ENCODE measurements around the gene PGBD5.

Gene PGBD5

DNA sequence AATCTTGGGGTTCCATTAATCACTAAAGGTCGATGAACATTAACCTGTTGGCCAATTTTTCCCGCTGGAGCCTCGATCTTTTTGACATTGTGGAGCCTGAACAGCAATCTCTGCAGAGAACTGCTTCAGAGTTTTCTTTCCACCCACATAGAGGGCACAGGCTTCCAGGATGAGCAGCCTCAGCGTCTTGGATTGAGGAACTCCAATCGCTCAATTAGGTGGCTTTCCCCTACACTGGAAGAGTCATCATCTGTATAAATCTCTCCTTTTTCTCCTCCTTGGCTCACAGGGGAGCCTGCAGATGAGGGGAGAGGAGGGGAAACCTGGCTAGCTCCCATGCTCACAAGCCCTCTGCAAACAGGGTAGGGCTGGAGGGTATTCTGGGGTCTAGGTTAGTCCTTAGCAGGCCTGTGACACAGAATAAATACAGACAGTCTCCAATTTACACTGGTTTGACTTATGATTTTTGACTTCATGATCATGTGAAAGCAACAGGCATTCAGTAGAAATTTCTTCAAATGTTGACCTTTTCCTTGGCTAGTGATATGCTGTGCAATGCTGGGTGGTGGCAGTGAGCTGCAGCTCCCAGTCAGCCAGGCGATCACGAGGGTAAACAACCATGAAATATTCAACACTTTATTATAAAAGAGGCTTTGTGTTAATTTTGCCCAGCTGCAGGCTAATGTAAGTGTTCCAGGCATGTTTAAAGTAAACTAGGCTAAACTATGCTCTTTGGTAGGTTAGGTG is 80.8 kb downstream of the PGBD5 start:
- no peak for DNase-seq

DNA sequence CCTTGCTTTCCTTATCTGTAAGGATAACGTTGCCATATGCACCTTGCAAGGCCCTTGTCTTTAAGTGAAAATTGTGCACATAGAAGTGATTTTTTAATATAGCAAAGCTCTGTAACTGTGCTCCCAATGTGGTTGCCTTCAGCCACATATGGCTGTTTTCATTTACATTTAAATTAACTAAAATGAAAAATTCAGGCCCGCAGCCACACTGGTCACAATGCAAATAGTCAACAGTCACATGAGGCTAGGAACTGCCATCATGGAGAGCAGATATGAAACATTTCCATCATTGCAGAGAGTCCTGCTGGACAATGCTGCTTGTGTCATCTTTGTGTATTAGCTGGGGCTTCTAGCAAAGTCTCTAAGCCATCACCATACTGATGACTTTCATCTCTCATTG is 83.4 kb downstream of the PGBD5 start:
- DNase-seq, result no peak

DNA sequence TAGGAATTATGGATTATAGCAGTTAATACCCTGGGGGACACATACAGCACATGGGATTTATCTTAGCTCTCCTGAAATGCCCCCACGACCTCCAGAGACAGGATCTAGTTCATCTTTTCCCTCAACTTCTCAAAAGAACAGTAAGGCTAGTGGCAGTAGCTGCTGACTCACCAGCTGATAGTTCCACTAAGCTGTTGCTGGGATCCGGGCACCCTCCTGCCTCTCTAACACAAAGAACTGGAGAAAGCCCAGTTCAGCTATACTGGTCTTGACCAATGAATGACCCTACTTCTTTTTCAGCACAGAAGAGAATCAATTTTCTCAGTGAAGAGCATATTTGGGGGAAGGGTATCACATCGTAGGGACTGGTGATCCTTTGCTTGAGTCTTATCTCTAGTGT is 84.1 kb downstream of the PGBD5 start:
- no peak for DNase-seq

DNA sequence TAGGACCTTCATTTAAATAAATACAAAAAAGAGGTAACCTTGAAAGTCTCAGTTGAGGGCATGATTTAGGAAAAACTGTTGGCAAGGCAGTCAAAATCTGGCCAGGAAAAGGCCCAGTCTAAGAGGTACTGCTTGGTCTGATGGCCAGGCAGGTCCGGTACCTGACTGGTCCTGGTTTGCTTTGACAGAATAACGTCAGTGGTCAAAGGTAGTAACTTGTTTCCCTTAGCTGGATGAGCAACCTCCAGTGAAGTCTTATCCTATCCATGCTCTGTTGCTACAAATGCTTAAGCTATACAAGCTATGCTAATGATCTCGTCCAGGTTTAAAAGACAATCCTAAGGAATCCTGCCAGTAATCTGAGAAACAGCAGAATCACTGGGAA is 85.0 kb downstream of the PGBD5 start:
- DNase-seq, result no peak

DNA sequence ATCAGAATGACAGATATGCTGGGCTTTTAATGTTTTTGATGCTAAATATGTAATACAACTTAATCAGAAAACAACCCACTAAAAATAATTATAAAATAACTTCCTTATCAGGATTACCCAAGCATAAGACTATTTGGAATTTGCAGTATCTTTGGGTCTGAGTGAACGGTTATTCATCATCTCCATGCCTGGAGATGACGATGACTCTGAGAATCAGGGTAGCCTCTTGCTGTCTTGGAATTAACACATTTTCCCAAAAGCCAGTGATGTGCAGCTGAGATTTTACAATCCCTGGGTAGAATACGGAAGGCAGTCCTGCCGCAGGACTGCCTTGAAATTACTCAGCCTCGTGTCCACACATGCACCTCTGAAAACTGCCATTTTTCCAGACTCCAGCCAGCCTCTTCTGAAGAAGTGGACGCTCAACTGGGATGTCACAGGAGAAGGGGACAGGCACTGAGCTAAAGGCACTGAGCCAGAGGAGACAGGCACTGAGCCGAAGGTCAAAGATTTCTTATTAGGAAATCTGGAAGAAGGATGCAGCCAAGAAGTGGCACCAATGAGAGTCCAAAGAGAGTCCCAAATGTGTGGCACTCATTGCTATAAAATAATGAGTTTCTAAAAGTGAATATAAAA is 85.5 kb downstream of the PGBD5 start:
- DNase-seq, result no peak

DNA sequence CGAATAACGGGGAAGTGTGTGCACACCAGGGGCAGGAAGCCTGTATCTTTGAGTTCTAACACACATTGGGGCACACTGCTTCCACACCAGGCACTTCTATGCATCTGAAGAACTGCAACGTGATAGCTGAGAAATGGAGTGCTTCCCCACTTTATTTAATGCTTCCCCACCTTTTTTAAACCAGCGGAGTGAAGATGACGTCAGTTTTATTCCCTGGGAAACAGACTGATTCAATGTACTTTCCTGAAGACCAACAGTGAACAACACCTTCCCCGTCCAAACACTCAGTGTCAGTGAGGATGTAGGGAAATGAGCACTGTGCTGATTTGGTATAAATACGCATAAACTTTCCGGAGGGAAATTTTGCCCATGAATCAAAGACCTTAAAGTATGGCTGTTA is 87.1 kb downstream of the PGBD5 start:
- no peak for DNase-seq

DNA sequence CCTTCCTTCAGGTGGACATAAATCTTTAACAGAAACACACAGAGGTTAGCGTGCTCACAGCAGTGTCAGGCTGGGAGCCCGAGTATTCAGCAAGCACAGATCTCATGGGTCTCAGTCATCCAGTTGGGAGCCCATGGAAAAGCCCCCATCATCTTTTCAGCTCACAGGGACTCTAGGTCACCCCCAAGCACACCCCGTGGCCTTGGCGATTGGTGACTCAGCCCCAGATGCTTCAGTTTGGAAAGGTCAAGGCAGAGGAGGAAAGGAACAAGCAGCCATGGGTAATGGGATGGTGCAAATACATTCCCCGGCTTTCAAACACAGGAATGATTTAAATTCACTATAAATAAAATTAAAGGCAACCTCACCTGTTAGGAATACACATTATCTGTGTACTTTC is 88.9 kb downstream of the PGBD5 start:
- no peak for DNase-seq

DNA sequence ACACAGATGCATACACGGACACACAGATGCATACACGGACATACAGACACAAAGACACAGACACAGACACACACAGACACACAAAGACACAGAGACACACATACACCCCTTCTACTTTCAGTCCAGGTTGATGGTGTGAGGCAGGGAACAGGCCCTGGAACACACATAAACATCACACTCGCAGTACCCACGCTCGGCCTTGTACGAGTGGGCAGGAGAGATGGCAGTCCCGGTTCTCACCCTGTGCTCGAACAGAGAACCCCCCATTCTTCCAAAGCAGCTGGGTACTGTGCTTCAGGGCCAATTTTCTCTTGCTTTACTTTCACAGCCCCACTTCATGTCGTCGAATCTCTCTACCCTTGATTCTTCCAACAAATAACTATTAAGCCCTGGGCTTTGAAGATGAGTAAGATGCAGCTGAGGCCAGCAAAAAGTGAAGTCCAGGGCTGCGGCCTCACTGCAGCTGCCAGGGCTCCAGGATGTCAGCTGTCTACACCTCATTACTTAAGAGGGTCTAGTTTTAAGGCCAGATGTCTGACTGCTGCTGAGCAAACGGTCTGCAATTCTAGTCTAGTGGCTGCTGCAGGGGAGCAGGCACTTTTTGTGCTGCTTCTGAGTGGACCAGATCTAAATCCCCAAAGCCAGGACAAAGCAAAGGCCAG is 90.1 kb downstream of the PGBD5 start:
- DNase-seq, result no peak

DNA sequence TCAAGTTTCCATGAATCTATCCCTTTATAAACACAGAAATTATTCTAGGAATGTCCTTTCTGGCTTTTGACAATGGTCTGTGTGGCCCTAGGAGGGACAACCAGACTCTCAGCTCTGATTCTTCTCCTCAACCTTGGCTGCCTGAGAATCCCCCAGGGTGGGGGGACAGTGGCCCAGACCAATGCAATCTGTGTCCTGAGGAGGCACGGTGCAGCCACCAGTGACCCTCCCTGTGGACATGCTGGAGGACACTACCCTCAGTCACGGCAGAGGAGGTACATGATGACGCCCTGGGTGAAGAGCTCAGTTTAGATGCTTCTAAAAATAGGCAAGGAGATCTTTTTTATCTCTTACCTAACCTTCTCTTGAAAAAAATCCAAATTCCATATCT is 91.7 kb downstream of the PGBD5 start:
- DNase-seq, result no peak

DNA sequence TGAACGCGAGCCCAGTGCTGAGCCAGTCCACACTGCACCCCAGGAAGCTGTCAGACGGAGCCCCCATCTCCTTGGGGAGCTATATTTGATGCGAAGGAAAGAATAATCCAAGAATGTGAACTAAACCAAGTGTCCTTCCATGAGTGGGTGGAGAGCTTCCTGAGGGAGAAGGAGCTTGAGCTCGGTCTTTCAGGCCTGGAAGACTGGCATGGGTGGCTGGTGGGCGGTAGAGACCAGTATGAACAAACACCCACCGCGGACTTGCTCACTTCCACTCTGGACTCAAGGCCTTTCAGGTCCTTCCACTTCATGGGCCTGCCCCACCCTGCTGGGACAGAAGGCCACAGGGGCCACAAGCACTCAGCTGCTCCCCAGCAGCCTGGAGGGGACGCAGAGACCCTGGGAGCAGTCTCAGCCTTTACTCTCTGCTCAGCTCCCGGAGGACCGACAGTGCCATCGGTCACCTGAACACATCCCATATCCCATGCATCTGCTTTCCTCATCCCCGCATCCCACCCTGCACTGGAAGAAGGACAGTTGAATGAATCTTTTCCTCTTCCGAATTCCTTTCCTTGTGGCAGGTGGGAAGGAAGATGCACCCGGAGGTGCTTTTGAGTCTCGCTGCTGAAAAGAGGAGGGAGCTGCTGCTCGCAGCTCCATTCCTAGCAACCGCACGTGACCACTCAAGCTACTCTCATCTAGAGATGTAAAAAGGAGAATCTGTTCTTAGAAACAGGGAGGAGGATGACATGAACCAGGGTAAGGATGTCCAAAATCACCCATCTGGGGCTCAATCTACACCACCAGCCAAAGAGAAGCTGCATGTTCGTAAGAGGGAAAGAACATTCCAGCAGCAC is 92.3 kb downstream of the PGBD5 start:
- no peak for DNase-seq

DNA sequence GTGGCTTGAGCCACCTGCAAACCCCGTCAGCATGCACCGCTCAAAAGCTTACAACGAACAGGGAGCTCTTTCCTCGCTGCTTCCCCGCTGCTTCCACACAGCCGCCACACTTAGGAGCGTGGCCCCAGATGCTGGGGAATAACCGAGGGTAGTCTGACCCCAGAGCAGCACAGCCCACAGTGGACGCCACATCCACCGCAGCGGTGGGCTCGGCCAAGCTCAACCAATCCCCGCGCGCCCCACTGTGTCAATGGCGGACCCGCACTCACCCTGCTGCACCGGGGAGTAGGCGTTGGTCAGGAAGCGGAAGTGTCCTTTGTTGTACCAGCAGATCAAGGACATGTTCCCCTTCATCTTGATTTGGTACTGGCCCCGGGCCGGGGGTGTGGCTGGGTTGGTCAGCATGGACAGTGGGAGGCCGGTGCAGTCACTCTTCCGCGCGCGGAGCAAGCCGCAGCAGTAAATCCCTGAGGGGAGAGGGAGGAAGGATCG is 93.5 kb downstream of the PGBD5 start:
- no peak for DNase-seq

DNA sequence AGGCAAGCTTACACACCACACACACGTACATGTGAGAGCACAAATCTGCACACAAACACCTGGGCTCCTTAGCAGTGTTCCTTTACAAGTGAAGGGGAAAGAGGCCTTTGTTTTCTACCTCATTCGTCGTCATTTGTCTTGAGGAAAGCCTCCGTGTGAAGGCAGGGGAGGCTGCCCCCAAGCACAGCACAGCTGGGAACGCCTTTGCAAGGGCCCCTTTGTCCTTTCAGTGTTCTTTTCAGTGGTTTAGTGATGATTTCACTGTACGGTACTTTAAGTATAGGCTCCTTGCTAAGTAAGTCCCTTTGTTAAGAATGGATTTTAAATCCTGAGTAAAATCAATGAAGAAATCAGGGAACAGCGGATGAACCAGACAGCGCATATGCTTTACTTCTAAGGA is 94.1 kb downstream of the PGBD5 start:
- no peak for DNase-seq

DNA sequence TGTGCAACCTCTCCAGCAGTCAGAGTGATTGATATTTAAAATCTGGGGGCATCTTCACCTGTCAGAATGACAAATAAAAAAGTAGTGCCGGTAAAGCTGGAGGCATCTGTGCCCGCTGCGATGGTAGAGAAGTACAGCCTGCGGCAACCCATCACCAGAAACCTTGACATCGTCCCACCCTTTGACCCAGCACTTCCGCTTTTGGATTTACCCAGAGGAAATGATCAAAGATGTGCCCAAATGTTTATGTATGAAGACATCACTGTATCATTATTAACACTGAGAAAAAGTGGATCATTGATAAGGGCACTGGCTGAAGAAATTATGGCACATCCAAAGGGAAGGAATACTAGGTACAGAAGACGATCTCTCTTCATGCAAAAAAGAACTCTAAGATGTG is 96.0 kb downstream of the PGBD5 start:
- no peak for DNase-seq

DNA sequence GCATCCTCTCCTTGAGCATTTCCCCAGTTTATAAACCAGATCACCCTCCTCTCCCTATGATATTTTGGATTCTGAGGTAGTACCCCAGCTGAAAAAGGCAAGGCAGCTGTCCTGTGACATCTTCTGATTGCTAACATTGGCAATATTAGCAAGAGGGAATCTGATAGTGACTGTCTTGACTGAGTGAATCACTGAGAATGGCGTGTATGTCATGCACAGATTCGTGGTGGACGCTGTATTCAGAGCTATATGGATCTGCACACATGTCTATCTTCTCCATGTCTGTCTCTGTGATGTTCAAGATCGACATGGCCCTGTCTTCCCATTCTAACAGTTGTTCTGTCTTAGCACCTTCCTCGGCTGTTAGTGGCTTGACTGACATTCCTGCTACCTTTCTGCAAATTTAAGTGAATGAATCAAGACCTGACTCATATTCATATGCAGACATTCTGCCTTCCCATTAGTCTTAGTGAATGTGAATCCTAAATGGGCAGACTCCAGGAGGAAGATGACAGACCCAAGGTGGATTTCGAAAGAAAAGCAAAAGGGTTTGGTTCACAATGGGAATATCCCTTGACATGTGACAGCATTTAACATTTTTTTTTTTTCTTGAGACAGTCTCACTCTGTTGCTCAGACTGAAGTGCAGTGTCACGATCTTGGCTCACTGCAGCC is 97.7 kb downstream of the PGBD5 start:
- no peak for DNase-seq

DNA sequence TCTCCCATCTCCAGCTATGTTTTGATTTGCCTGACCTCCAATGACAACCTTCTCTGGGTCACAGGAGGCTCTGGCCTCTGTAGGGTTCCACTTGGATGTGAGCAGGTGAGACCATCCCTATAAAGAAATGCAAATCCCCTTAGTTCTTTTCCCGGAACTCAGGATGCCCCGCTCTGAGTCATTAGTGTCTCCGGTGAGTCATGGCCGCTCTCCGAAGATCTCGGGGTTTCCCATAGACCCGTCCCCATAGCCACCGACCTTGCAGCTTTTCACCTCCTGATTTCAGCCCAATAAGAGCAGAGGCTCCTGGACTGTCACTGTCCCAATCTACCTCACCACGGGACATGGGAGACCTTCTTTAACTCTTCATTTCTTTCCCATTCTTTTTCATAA is 98.2 kb downstream of the PGBD5 start:
- no peak for DNase-seq

DNA sequence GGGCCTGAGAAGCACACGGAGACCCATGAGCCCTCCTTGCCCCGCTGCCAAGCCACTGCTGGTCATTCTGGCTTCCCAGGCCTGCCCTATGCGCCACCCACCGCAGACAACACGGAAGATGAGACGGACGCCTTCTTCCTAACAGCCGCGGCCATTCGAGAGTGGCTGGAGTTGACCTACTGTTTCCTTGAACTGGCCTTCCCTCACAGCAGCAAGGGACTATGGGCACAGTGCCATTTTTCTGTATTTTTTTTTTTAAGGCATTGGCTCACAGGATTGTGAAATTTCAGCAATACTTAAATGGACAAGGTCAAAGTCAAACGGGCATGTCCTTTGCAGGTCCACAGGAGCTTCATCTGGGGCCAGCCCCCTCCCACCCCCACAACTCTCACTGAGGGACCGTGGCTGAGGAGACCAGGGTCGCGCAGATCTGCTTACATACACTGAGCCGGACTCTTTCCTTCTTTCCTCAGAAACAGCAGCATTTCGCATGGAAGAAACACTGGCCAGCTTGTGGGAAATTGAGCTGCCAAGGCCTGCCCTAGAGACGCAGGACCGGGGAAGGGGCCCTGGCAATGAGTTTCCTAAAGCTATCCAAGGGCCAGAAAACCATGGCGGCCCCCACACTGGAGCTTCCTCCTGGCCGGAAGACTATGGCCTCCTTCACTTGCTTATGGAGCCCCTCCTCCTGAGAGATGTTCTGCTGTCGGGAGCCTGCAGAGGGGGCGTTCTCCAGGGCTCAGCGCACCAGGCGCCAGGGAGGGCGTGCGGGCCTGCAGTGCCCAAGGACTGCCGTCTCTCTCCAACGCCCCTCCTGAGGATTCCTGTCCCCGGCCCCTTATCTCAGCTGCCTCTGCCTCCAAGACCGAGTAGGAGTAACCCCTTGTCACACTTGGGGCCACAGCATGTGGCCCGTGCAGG is 98.9 kb downstream of the PGBD5 start:
- no peak for DNase-seq

DNA sequence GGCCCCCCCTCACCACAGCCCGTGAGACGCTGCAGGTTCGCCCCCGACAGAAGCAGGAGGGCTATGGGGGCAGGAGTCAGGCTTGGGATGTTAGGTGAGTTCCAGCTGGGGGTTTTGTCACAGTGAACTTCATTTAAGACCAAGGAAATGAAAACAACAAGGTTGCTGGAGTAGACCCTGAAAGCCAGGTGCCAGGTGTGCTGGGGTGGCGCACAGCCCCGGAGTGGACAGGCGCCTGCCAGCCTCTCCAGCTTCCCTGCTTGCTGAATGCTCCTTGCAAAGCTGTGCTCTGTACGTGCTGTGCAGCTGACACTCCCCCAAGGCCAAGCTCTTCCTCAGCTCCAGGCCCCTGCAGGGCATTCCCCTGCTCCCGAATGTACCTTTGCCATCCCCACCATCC is 102.4 kb downstream of the PGBD5 start:
- no peak for DNase-seq

DNA sequence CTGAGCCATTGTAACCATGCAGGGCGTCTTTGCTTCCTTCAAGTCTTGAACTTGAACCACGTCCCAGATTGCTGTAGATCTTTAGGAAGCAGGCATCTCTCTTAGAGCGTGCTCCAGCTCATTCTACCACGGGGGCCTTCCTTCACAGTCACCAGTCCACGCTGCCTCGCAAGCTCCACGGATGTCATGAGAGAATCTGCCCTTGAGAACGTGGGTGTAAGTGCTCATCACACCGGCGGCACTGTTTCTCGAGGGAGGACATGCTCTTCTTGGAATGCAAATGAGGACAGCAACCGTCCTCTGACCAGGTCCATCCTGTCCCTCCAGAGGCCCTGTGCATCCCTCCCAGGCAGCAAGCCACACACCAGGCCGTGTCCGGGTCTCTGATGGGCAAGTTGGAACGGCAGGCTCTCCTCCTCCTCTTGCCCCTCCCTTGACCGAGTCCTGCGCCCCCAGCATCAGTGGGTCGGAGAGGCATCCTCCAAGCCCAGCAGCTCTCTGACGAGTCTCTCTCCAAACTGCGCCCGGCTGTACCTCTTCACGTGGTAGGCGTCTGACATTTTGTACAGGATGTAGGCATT is 103.1 kb downstream of the PGBD5 start:
- no peak for DNase-seq

DNA sequence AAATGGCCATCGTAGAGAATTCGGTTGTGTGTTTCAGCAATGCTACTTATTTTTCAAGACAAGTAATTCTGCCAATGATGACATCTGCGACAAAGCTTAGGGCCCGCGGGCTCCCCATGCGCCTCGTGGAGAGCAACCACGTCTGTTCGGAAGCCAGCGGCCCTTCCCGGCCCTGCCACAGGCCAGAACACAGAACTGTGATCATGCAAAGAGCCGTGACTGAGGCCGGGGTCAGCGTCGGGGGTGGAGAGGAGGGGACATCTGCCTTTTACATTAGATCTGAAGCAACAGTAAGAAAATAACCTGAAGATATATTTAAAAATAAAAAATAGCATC is 103.7 kb downstream of the PGBD5 start:
- no peak for DNase-seq

DNA sequence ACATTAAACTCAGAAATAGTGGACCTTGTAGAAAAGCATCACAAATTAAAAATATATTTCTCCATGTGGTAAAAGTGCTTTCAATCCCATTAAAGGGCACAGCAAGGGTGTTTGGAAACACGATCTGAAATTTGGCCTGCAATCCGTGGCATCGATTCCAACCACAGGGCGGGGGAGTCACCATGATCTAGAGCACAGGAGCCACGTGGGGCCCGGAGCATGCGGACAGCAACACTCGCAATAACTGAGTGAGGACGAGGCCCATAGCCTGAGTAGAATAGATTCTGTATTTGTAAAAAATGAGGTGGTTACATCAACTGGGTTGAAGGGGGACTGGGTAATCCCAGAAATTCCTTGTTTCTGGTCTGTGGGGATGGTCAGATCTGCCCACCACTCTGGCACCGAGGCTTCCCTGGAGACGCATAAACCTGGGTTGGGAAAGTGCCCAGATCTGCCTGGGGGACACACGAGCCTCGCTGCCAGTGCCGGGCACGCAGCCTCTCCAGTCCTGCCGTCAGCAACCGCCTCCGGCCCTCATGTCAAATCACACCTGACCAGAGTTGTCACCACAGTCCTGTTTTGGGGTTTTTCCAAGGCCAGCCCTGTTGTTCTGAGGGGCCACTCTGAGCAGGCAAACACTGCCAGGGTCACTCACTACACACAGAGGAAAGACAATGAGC is 104.3 kb downstream of the PGBD5 start:
- no peak for DNase-seq

DNA sequence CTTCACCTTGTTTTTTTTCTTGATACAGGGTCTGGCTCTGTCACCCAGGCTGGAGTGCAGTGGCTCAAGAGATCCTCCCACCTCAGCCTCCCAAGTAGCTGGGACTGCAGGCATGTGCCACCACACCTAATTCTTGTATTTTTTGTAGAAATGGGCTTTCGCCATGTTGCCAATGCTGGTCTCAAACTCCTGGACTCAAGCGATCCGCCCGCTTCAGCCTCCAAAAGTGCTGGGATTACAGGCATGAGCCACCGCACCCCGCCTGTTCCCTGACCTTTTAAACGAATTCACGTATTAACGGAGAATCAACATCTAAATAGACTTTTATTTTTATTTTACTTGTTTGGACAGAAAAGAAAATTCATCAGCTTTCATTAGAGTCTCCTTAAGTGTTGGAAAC is 104.8 kb downstream of the PGBD5 start:
- DNase-seq, result no peak

All from GF-D8 (cell line).